Measurements from ENCODE around the gene SRSF9. TPM values are rescaled to one million over a fixed set of nuclear protein-coding genes. Genes with fewer than 3 reads are reported as not detected.

The SRSF9 gene
- total RNA-seq, 1 experiment from 2014 or later: 231 TPM

GRCh38 chr12:120462099-120462640 is 7.4 kb downstream of the SRSF9 start:
- H2AFZ ChIP-seq: no peak overlapping the region
- H3K9me2 ChIP-seq (ENCODE audit: insufficient read depth): no peaks in the 10 kb centered on the region
- no peak overlapping the region for H3K27ac ChIP-seq
- intact Hi-C loops (cut with micrococcal nuclease; ENCODE audit: unreplicated experiment): no loop called here
- H3F3A ChIP-seq (ENCODE audit: insufficient read depth, low read depth): peaks cover 56% of the 10 kb centered on the region; the same call in 1 of the 2 replicates
- peaks cover 37% of the 10 kb centered on the region for H3K79me2 ChIP-seq (ENCODE audit: low read depth)
- POLR2A ChIA-PET (ENCODE audit: unreplicated experiment): interaction anchor here (0.7 kb wide), 1 partner anchor 73 kb away, joined by 12 read pairs; no protein-coding TSS in a partner anchor
- no peak overlapping the region for H3K4me3 ChIP-seq
- CTCF ChIA-PET: no interaction called here
- H3K4me1 ChIP-seq (replicated peaks; ENCODE audit: insufficient read depth): 0 out of 2 replicates have a peak, but pooled peaks cover 5% of the 10 kb centered on the region
- no TSS peak for BruUV-seq (replicated peaks)
- H3K9me3 ChIP-seq (ENCODE audit: insufficient read depth, low read depth): no peaks in the 10 kb centered on the region
- H4K20me1 ChIP-seq (ENCODE audit: insufficient read depth): peaks cover 74% of the 10 kb centered on the region
- peaks cover 48% of the 10 kb centered on the region for H3K36me3 ChIP-seq (ENCODE audit: low read depth)
- no peak for DNase-seq
- H3K27me3 ChIP-seq (ENCODE audit: insufficient read depth, low read depth): no peaks in the 10 kb centered on the region
- TF ChIP-seq CTCF (conservative IDR thresholded peaks at IDR 0.05) (no peak), EZH2 (IDR thresholded peaks at IDR 0.05; ENCODE audit: low read depth) (no peak)
- H3K4me2 ChIP-seq: no peak overlapping the region

GRCh38 chr12:120460157-120460556 is 9.4 kb downstream of the SRSF9 start:
- Histone ChIP-seq H3K9me3 (ENCODE audit: insufficient read depth, low read depth) (no peaks in the 10 kb centered on the region), H3K4me1 (replicated peaks; ENCODE audit: insufficient read depth) (no peaks in the 10 kb centered on the region), H3K27ac (no peak overlapping the region), H3K27me3 (ENCODE audit: insufficient read depth, low read depth) (no peaks in the 10 kb centered on the region), H3F3A (ENCODE audit: insufficient read depth, low read depth) (peaks cover 57% of the 10 kb centered on the region; the same call in 1 of the 2 replicates), H3K4me3 (no peak overlapping the region), H4K20me1 (ENCODE audit: insufficient read depth) (peaks cover 65% of the 10 kb centered on the region), H3K79me2 (ENCODE audit: low read depth) (peaks cover 17% of the 10 kb centered on the region), H2AFZ (no peak overlapping the region), H3K36me3 (ENCODE audit: low read depth) (peaks cover 37% of the 10 kb centered on the region), H3K9me2 (ENCODE audit: insufficient read depth) (no peaks in the 10 kb centered on the region), H3K4me2 (no peak overlapping the region)
- no peak for DNase-seq
- intact Hi-C loops (cut with micrococcal nuclease; ENCODE audit: unreplicated experiment): no loop called here
- POLR2A ChIA-PET (ENCODE audit: unreplicated experiment): no interaction called here
- TF ChIP-seq EZH2 (IDR thresholded peaks at IDR 0.05; ENCODE audit: low read depth) (no peak), CTCF (conservative IDR thresholded peaks at IDR 0.05) (no peak)
- CTCF ChIA-PET: interaction anchor here (0.7 kb wide), 1 partner anchor 76 kb away, joined by 3 read pairs; no protein-coding TSS in a partner anchor
- no TSS peak for BruUV-seq (replicated peaks)

- Histone ChIP-seq H2AFZ (no peak overlapping the region), H3K36me3 (ENCODE audit: low read depth) (peaks cover 25% of the 10 kb centered on the region), H3K4me3 (no peak overlapping the region), H3K4me2 (no peak overlapping the region), H3F3A (ENCODE audit: insufficient read depth, low read depth) (peaks cover 75% of the 10 kb centered on the region; the same call in 1 of the 2 replicates), H3K4me1 (replicated peaks; ENCODE audit: insufficient read depth) (no peaks in the 10 kb centered on the region), H3K79me2 (ENCODE audit: low read depth) (peaks cover 8% of the 10 kb centered on the region), H3K27me3 (ENCODE audit: insufficient read depth, low read depth) (no peaks in the 10 kb centered on the region), H3K9me3 (ENCODE audit: insufficient read depth, low read depth) (no peaks in the 10 kb centered on the region), H4K20me1 (ENCODE audit: insufficient read depth) (peaks cover 53% of the 10 kb centered on the region), H3K9me2 (ENCODE audit: insufficient read depth) (no peaks in the 10 kb centered on the region), H3K27ac (no peak overlapping the region)
- intact Hi-C loops (cut with micrococcal nuclease; ENCODE audit: unreplicated experiment): no loop called here
- ChIA-PET POLR2A (ENCODE audit: unreplicated experiment) (no interaction called here), CTCF (no interaction called here)
- TF ChIP-seq EZH2 (IDR thresholded peaks at IDR 0.05; ENCODE audit: low read depth) (no peak), CTCF (conservative IDR thresholded peaks at IDR 0.05) (peak; percentile 46)
- no peak for DNase-seq
- no TSS peak for BruUV-seq (replicated peaks)
Measured at GRCh38 chr12:120457133-120457532, 12.4 kb downstream of the SRSF9 start.

Measured in PC-9 (cell line).